CD4-positive, alpha-beta T cell treated with Interleukin-12 subunit alpha and Interleukin-12 subunit beta, for 1 hour (primary cell): ENCODE data around the gene ARRDC2.
"Not testable (repeated sequence)": the region's sequence is repeated elsewhere in the genome, so short reads cannot be mapped to it uniquely, and the experiment has no call there.

ENCODE experiments used
- DNase-seq: peaks from one replicate; pipeline ENCODE4 v3.0.0-alpha.2; 2020

ARRDC2 gene

DNA sequence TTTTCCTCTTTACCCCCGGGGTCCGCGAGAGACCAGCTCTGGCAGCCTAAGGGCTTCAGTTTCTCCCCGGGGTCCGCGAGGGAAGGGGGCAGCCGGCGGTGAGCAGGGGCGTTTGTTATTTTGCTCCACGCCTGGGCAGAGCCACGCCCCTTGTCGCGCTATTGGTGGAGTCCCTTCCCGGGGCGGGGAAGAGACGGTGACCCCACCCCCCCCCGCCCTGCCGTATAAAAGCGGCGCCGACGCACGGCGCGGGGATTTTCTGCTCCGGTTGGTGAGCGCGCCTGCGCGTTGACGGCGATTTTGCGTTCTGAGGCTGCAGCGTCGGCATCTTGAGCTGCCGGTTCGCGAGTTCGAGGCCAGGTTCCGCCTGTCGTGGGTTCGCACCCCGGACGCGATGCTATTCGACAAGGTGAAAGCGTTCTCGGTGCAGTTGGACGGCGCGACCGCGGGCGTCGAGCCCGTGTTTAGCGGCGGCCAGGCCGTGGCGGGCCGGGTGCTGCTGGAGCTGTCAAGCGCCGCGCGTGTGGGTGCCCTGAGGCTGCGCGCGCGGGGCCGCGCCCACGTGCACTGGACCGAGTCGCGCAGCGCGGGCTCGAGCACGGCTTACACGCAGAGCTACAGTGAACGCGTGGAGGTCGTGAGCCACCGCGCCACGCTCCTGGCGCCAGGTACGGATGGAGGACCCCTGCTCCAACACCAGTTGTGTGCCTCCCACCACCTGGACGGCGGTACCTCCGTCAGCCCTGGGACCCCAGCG is at the start of gene ARRDC2:
Gene ARRDC2 (plus strand): TSS at position 254 of the 757 bp plus-strand sequence. CDS start 141 bp downstream, at position 395.
- peak; percentile 93 for DNase-seq

DNA sequence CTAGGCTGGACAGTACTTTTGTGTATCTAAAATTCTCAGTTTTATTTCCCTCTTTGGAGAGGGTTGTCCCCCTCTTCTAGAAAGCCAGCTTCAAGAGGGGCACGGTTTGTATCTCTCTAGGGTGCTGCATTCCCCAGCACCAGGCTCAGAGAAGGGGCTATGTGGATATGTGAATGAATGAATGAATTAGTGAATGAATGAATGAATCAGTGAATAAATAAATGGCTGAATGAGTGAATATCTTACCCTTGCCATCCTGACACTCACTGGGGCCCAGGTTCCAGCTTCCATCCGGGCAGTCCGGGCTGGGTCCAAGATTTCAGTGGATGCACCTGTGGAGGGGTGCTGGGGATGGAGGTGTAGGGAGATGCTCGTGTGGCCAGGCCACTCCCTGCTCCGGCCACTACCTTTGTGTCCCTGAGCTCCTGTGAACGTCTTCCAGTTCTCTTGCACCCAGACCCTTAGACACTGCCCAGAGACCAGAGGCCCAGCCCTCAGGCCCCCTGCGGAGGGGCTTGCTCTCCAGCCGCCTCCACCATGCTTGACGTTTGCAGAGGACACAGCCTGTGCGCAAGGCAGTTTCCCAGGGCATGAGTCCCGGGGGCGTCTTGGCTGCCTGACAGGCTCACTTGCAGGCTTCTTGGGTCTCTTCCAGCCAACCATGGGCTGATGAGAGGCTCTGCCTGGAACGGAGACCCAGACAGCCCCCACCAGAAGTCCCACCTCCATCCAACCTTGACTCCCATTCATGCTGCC is 43.9 kb upstream of the ARRDC2 start:
- DNase-seq: no peak

DNA sequence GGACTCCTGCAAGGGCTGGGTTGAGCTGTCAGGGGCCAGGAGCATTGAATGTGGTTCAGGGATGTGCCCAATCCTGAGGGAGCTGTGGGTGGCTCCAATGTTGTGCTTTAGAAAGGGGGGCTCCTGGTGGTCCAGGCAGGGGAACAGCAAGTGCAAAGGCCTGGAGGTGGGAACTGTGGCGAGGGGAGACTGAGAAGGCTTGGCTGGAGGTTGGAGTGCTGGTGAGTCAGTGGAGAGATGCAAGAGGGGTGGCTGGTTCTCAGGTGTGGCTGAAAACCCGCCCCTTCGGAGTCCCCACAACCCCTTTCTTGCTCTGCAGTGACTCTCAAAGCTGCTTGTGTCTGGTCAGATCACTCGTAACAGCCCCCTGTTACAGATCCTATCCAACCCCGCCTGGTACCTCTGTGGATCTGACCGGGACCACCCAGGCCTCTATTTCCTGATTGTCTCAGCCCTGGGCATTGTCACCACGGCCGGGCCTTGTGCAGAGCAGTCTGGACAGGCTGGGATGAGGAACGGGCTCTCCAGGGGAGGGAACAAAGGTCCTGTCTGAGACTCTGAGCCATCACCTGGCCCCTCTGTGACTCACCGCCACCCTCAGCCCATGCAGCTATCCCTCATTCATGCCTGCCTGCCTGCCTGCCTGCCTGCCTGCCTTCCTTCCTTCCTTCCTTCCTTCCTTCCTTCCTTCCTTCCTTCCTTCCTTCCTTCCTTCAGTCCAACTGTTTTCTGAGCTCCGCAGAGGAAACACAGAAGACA is 42.4 kb upstream of the ARRDC2 start:
- DNase-seq: no peak

DNA sequence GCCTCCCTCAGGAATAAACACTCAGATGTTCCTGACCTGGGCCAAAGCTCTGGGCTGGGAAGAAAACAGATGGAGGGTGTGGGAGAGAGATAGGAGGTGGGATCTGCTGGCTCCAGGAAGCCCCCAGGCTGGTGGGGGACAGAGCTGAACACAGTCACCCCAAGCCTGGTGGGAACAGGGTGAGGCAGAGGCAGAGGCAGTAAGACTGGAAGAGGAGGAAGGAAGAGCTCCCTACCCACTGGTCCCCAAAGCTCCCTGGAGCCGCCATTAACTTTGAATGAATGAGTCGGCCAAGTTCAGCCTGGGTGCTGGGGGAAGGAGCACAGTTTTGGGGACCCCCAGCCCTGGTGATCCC is 41.9 kb upstream of the ARRDC2 start:
- no peak for DNase-seq

DNA sequence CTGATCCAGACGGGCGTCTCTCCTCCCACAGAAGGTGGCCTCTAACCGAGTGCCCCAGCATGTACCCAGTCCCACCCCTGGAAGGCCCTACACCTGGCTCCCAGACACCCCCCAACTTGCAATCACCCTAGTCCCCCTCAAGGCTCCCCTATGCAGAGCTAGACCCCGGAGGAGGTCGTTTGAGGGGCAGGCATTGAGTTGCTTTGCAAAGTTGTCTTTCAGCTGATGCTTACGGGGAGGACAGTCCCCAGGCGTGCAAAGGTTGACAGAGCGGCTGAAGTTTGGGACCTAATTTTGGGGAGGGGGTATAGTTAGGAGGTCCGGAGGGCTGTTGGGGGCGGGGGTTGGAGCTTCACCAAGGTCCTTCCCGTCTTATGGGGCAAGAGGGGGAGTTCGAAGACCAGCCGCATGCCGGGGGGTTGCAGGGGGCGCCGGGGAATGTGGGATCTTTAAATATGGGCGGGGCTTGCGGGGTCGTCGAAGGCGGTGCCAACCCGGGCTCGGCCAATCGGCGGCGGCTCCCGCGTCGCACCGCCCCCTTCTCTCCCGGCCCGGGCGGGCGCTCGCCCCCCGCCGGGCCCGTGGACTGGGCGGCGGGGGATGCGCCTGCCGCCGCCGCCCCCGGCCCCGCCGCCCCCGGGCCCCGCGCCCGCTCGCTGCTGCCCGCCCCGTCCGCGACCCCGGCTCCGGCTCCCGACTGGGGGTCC is 41.3 kb upstream of the ARRDC2 start, which contains the start of gene KCNN1:
Gene KCNN1 (plus strand): TSS at position 558 of the 707 bp plus-strand sequence. CDS start 6,782 bp downstream, outside the sequence.
- DNase-seq: no peak

DNA sequence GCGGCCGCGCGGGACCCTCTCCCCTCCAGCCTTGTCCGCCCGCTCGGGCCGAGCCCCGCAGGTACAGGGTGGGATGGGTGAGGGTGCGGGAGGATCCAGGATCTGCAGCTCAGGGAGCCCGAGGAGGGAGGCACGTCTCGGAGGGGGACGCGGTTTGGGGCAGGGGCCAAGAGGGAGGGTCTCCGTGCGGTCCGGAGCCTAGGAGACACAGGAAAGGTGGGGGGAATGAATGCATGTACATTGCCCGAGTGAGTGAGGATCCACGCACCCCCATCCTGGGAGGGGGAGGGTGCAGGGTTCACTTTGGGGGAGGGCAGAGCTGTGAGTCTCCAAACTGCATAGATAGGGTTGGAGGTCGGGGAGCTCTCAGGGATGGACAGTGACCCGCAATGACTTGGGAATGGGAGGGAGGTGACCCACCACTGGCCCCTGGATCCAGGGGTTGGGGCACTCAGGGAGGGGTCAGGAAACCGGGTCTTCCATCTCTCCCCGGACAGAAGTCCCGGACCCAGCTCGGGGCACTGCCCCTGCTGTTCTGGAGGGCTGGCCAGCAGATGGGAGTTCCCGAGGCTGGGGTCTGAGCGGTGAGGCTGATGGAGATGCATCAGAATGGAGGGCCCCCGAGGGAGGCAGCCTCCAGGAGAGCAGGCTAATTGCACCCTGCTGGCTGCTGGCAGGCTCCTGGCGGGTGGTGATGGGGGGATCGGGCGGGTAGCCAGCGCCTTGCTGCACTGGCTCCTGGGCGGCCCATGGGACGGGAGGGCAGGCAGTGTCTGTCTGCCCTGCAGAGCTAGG is 40.5 kb upstream of the ARRDC2 start:
- no peak for DNase-seq

DNA sequence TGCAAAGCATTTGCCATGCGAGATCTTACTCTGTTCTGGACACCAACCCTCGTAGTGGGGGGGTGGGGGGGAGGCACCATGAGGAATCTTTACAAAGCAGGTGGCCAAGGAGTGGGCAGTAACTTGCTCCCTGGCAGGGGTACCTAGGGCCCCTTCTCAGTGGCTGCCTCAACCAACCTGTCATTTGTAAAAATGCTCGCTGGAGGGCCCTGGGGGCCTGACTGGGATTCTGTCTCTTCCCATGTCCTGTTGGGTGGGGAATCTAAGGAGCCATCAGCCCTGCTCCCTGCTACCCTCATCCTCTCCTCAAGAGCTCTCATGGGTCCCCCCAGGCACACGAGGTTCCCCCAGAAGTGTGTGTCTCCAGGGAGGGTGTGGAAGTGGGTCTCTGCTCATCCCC is 39.6 kb upstream of the ARRDC2 start:
- no peak for DNase-seq

DNA sequence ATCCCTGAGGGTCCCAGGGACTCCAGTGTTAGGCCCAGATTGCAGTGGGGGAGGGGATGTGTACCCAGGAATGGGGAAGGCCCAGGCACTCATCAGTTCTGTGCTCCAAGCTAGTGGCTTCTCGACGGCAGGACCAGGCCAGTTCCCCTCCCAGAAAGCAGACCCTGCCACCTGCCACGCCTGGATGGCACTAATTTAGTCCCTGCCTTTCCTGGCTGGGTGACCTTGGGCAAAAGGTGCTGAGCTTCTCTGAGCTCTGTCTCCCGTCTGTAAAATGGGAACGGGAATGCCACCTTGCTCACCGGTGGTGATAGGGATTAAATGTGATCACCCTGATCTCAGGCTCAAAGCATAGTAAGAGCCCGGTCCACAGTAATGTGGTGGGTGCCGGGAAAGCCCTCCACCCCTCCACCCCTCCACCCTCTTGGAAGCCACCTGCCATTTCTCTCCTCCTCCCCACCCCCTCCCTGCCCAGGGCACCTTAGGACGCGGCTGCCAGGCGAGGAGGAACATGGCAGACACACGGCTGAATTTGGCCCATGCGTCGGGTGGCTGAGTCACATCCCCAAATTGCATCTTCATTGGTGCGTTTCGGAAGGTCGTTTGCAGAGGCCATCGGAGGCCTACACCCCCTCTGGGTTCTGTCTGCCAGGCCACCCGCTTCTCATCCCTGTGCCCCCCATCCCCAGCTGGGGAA is 38.7 kb upstream of the ARRDC2 start:
- DNase-seq: no peak

DNA sequence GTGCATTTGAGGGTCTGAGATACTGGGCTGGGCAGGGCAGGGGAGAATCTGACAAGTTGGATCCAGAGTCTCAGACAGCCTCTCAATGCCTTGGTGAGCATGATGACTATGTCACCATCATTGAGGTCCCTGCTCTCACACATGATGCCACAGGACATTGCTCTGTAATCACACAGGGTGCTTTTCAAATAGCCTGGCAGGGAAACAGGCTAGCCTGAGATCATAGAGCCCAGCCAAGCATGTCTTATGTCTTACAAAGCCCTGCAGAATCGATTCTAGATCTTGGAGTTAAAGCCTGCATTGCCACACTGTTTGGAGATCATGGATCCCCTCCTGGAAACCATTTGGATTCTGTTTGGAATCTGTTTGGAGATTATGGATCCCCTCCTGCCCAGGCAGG is 35.7 kb upstream of the ARRDC2 start:
- DNase-seq: no peak

DNA sequence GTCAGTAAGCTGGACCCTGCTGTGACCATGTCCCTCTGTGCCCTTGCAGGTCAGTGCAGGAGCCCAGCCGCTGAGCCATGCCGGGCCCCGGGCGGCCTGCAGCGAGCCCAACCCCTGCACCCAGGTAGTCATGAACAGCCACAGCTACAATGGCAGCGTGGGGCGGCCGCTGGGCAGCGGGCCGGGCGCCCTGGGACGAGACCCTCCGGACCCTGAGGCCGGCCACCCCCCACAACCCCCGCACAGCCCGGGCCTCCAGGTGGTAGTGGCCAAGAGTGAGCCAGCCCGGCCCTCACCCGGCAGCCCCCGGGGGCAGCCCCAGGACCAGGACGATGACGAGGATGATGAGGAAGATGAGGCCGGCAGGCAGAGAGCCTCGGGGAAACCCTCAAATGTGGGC is 34.2 kb upstream of the ARRDC2 start:
- DNase-seq: no peak

DNA sequence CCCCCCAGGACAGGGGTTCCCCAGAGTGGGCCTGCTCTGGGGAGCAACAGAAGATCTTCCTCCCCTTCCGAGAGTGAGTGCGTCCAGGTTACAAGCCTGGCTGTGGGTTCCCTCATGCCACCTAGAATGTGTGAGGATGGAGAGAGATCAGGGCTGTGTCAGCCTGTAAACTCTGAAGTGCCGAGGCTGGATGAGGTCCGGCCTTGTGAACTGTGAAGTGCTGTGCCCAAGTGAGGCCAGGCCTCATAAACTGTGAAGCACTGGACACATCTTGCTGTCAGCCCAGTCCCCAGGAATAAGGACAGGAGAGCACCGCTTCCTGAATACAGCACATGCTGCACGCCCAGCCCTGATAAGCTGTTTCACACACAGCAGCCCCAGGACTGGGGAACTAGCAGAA is 33.4 kb upstream of the ARRDC2 start:
- DNase-seq: no peak

DNA sequence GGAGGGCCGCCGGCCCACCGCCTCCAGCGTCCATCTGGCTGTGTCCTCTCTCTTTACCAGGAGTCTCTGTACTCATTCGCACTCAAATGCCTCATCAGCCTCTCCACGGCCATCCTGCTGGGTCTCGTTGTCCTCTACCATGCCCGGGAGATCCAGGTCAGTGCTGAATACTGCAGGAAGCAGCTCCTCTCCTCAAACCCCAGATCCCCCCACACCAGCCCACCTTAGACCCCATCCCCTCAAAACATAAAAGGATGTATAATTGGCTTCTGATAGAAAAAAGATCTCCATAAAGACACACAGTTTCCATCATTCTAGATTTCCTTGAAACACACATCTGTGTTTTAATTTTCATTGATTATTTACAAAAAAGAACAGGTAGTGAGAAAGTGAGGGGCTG is 32.9 kb upstream of the ARRDC2 start:
- DNase-seq: no peak

DNA sequence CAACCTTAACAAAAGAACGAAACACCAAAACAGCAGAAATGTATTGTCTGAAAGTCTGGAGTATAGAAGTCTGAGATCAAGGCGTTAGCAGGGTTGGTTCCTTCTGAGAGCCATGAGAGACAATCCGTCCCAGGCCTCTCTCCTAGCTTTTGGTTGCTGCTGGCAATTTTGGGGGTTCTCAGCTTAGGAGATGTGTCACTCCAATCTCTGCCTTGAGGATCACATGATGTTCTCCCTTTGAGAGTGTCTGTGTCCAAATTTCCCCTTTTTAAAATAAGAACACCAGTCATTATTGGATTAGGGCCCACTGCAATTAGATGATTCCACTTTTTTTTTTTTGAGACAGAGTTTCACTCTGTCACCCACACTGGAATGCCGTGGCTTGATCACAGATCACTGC is 30.9 kb upstream of the ARRDC2 start:
- no peak for DNase-seq

DNA sequence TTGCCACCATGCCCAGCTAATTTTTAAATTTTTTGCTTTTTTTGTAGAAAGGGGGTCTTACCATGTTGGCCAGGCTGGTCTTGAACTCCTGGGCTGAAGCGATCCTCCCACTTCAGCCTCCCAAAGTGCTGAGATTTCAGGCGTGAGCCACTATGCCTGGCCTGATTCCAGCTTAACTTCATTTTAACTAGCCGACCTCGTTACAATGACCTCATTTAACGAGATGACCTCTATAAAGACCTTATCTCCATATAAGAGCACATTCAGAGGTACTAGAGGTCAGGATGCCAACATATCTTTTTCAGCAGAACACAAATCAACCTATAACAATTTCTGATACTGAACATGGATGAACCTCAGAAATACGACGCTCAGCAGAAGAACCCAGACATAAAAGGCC is 30.5 kb upstream of the ARRDC2 start:
- DNase-seq: no peak

DNA sequence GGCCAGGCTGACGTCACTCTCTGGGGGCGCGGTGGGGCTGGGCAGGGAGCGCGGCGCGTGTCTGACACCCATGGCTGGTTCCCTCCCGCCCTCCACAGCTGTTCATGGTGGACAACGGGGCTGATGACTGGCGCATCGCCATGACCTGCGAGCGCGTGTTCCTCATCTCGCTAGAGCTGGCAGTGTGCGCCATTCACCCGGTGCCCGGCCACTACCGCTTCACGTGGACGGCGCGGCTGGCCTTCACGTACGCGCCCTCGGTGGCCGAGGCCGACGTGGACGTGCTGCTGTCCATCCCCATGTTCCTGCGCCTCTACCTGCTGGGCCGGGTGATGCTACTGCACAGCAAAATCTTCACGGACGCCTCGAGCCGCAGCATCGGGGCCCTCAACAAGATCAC is 26.4 kb upstream of the ARRDC2 start:
- no peak for DNase-seq

DNA sequence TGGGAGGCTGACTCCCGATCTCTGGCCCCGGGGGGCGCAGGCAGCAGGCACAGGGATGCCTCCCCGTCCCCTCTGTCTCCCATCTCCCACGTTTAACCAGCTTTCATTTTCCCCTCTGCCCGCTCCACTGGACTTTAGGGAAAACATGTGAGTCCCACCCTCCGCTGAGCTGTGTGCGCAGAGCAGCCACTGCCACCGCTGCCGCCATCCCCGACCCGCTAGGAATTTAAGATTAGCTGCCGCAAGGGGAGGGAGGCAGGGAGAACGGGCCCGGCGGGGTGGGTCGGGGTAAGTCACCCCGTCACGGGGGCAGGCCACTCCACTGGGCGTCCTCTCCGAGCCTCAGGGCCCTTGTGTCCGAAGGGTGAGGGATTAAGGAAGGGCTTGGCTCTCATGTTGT is 25.5 kb upstream of the ARRDC2 start:
- no peak for DNase-seq

DNA sequence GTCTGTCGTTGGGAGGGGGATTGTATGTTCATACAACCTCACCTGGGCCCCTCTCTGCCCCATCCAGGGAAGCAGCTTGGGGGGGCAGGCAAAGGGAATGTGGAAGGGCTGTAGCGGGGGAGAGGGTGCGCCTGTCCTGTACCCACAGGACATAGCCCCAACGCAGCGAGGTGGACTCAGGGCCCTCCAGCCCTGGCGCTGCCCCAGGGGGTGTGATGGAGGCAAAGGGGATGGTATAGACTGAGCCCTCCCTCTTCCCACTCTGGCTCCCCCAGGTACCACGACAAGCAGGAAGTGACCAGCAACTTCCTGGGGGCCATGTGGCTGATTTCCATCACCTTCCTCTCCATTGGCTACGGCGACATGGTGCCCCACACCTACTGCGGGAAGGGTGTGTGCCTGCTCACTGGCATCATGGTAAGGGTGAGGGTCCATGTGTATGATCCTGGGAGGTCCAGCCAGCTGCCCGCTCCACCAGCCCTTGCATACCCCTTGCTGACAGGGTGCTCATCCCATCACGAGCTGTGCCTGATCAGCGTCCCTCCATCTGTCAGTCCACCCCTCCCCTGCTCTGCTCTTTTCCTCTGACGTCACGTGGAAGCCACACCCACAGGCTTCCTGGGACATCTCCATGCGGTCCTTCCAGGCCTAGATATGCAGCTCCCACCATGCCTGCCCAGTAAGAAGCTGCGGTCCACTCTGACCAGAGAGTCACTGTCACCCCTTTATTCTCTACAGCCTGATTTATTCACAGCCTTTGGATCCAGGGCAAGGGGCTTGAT is 22.7 kb upstream of the ARRDC2 start:
- DNase-seq: no peak

DNA sequence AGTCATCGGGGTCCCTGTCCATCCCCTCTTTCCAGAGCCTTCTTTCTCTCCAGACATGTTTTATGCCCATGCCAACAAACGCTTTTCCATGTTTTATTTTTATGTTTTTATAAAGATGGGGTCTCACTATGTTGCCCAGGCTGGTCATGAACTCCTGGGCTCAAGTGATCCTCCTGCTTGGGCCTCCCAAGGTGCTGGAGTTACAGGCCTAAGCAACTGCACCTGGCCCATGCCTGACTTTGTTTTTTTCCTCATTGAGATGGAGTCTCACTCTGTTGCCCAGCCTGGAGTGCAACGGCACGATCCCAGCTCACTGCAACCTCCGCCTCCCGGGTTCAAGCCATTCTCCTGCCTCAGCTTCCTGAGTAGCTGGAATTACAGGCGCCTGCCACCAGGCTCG is 21.4 kb upstream of the ARRDC2 start:
- not testable (repeated sequence) for DNase-seq

DNA sequence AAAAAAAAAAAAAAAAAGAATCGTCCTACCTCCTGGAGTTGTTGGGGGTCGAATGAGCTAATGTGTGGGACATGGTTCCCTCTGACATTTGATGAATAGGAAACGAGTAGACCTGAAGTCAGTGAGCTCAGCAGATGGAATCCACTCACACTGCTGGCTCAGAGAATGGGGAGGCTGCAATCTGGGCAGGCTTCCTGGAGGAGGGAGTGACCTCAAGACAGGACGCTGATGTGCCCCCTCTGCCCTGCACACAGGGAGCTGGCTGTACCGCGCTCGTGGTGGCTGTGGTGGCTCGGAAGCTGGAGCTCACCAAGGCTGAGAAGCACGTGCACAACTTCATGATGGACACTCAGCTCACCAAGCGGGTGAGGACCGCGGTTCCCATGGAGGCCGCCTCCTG is 19.8 kb upstream of the ARRDC2 start:
- DNase-seq: no peak

DNA sequence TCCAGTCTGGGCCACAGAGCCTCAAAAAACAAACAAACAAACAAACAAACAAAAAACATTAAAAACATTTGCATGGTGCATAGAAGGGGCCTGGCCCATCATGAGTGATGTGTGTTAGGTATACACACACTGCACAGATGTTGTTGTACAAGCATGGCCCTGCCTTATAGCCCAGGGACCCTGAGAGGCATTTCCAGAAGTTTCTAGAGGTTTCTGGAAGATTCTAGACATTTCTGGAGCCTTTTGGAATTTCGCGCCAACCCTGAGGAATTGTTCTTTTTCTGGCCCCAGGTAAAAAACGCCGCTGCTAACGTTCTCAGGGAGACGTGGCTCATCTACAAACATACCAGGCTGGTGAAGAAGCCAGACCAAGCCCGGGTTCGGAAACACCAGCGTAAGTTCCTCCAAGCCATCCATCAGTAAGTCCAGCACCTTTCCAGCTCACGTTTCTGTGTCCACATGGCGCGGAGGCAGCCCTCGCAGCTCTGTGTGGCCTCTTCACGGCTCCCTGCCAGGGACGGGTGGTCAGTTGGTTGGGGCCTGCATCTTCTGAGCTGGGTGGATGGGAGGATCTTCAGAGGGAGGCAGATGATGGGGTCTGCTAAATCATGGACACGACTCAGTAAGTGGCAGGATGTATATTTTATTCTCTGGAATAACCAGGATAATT is 18.4 kb upstream of the ARRDC2 start:
- DNase-seq: no peak
